ENCODE results near the gene COG5.
"Not testable (repeated sequence)": the region's sequence is repeated elsewhere in the genome, so short reads cannot be mapped to it uniquely, and the experiment has no call there.

Gene COG5

GRCh38 chr7:107579885-107580715 is 16.4 kb upstream of the COG5 start, which contains the start of gene BCAP29:
TSS of gene BCAP29 (plus strand) at chr7:107580246. CDS start at chr7:107580773, 527 bp downstream.
- peak; percentile 80 for DNase-seq (ENCODE audit: low spot score)

GRCh38 chr7:107579554-107579884 is 15.8 kb upstream of the COG5 start:
- peak; percentile 27 for DNase-seq (ENCODE audit: low spot score)

GRCh38 chr7:107573537-107573936 is 9.8 kb upstream of the COG5 start:
- no peak for DNase-seq (ENCODE audit: low spot score)

GRCh38 chr7:107570298-107570697 is 6.6 kb upstream of the COG5 start:
- DNase-seq (ENCODE audit: low spot score): no peak

DNA sequence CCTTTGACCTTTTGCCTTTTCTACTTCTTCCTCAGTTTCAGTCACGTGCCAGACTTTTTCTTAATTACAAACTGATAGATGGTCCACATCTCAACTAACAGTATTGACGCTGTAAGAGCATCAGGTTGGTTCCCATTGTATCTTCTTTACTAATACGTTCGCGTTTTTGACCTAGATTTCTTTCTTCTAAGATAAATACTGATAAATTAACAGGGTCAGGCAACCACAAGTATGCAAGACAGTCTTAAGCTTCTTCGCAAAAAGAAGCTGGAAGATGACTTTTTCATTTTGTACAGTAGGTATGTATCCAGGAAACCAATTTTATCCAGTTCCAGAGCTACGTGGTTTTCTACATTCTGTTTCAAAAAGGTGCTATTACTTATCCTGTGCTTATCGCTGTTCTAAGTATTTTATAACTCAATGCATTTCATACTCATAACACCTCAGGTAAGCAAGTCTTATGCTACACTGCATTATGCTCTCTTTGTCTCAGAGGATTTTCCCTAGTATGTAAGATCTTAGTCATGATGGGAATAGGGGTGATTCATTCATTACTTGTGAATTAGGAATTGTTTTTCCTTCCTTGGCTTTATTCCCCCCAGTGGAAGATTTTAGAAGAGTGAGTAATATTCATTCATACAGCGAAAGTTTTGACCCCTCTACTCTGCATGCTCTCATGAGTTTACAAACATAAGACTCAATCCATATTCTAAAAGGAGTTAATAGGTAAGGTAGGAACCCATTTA is 1.0 kb upstream of the COG5 start:
- no peak for DNase-seq (ENCODE audit: low spot score)

GRCh38 chr7:107563081-107563774 is 492 bp downstream of the COG5 start:
- DNase-seq (ENCODE audit: low spot score): peak; percentile 62

GRCh38 chr7:107560898-107561516 is 2.7 kb downstream of the COG5 start:
- no peak for DNase-seq (ENCODE audit: low spot score)

DNA sequence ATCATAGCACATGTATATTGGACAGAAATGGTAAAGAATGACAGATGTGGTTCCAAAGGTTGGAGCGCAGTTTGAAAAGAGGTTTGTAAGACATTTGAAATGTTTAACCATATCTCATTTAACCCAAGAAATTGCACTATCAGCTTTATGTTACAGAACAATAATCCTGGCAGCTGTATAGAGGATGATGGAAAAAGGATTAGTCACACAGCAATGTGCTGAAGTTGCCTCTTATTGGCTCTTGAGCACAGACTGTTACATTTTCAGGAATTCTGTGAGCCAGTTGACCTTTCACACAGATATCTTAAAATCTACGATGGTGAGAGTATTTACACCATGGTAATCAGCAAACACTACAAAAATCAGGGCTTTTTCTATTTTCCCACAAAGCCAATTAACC is 3.9 kb downstream of the COG5 start:
- DNase-seq (ENCODE audit: low spot score): no peak

DNA sequence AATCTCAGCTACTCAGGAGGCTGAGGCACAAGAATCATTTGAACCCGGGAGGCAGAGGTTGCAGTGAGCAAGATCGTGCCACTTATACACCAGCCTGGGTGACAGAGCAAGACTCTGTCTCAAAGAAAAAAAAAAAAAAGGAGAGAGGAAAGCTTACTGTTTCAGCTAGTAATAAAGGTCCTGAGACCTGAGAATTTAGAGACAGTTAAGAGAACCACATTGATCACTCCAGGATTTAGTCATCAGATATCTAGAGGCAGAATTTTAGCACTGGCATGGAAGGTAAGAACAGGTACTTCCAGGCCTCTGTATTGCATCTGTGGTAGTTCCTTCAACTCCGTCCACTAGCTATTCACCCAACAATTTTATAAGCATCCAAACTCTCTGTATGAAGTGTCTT is 7.8 kb downstream of the COG5 start:
- DNase-seq (ENCODE audit: low spot score): no peak

DNA sequence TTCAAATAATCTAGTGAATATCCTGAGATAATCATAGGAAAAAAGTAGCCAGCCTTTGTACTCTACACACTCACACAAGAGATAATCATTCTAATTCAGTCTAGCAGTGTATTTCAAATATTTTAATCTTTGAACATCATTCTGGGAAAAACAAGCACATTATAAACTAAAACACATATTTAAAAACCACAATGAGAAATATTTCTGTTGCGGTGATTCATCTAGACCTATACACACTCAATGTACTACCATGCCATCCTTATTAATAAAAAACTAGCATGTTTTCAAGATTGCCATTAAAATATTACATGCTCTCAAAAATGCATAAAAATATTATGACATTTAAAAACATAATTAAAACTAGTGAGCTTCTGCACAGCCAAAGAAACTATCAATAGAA is 11.8 kb downstream of the COG5 start:
- DNase-seq (ENCODE audit: low spot score): no peak

GRCh38 chr7:107544848-107545591 is 18.7 kb downstream of the COG5 start:
- DNase-seq (ENCODE audit: low spot score): no peak

DNA sequence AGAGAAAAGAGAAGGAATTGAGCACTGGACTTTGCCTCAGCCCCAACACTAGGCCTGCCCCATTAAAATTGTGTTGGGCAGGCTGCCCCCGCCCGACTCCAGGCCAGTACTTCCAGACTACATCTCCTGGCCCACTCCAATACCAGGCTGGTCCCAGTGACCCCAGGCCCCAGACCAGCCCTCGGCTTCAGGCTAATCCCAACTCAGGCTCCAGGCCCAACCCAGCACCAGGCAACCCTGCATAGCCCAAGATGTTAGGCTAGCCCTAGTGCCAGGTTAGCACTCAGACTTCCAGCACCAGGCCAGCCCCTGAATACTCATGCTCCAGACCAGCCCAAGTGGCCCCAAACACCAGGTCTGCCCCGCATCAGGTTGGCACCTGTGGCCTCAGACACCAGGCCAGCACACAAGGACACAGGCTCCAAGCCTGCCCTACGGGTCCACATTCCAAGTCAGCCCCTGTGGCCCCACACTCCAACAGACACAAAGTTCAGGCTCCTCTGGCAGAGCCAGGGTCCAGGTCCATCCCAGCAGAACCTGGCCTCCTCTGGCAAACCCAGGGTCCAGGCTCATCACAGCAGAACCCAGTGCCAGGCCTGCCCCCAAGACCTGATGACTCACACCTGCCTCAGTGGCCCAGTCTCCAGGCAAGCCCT is 20.3 kb downstream of the COG5 start:
- no peak for DNase-seq (ENCODE audit: low spot score)

DNA sequence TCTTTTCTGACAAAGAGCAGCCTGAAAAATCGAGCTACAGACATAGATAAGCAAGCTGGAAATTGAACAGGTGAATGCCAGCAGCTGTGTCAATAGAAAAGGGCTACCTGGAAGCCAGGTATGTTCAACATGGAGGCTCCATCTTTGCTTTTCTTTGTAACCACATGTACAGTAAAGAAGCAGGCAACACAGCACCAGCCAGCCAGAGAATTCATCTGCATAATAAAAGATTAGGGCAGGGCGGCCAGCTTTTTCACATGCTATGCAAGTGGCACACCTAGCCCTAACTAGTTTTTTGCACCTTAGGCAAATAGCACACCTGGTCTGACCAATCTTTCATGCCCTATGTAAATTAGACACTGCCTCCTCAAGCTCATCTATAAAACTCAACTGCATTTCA is 25.7 kb downstream of the COG5 start:
- DNase-seq (ENCODE audit: low spot score): no peak

DNA sequence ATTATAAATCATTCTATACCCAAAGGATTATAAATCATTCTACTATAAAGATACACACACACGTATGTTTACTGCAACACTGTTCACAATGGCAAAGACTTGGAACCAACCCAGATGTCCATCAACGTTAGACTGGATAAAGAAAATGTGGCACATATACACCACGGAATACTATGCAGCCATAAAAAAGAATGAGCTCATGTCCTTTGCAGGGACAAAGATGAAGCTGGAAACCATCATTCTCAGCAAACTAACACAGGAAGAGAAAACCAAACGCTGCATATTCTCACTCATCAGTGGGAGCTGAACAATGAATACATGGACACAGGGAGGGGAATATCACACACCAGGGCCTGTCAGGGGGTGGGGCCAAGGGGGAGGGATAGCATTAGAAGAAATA is 26.5 kb downstream of the COG5 start:
- not testable (repeated sequence) for DNase-seq (ENCODE audit: low spot score)

DNA sequence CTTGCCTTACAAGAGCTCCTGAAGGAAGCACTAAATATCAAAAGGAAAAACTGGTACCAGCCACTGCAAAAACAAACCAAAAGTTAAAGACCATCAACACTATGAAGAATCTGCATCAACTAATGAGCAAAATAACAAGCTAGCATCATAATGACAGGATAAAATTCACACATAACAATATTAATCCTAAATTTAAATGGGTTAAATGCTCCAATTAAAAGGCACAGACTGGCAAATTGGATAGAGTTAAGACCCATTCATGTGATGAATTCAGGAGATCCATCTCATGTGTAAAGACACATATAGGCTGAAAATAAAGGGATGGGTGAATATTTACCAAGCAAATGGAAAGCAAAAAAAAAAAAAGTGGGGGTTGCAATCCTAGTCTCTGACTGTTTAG is 29.6 kb downstream of the COG5 start:
- no peak for DNase-seq (ENCODE audit: low spot score)

DNA sequence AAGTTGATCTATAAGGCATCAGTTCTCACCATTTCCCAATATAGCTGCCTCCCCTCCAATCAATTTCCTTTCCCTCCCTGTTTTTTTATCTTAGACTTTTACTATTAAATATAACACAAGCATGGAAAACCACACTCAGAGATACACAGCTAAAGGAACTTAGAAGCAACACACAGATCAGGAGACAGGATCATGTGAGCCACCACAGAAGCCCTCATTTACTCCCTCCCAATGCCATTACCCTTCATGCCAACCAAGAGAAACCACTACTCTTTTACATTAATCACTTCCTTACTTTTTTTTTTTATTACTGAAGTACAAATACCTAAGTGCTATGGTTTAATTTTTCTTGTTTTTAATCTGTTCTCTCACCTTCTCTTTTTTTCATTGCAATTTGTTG is 33.0 kb downstream of the COG5 start:
- no peak for DNase-seq (ENCODE audit: low spot score)

GRCh38 chr7:107528461-107528860 is 35.3 kb downstream of the COG5 start:
- no peak for DNase-seq (ENCODE audit: low spot score)

- DNase-seq (ENCODE audit: low spot score): no peak
These were observed 36.5 kb downstream of the COG5 start for GRCh38 chr7:107527196-107527595.

GRCh38 chr7:107526672-107527071 is 37.0 kb downstream of the COG5 start:
- DNase-seq (ENCODE audit: low spot score): no peak

GRCh38 chr7:107506674-107507339 is 56.9 kb downstream of the COG5 start:
- DNase-seq (ENCODE audit: low spot score): no peak

All from HuH-7 (cell line).